NCI-H187 (cell line): Measurements from ENCODE around the gene PRR15L.
A peak's percentile ranks its signal among the peaks of the same experiment; 100 is the strongest.
"Not testable (repeated sequence)": the region's sequence is repeated elsewhere in the genome, so short reads cannot be mapped to it uniquely, and the experiment has no call there.

ENCODE experiments used
- DNase-seq, 2 experiments: peaks; one replicate each; lab custom pipeline; 2025; lab: John Stamatoyannopoulos, UW

The PRR15L gene, protein sequence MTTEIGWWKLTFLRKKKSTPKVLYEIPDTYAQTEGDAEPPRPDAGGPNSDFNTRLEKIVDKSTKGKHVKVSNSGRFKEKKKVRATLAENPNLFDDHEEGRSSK

DNA sequence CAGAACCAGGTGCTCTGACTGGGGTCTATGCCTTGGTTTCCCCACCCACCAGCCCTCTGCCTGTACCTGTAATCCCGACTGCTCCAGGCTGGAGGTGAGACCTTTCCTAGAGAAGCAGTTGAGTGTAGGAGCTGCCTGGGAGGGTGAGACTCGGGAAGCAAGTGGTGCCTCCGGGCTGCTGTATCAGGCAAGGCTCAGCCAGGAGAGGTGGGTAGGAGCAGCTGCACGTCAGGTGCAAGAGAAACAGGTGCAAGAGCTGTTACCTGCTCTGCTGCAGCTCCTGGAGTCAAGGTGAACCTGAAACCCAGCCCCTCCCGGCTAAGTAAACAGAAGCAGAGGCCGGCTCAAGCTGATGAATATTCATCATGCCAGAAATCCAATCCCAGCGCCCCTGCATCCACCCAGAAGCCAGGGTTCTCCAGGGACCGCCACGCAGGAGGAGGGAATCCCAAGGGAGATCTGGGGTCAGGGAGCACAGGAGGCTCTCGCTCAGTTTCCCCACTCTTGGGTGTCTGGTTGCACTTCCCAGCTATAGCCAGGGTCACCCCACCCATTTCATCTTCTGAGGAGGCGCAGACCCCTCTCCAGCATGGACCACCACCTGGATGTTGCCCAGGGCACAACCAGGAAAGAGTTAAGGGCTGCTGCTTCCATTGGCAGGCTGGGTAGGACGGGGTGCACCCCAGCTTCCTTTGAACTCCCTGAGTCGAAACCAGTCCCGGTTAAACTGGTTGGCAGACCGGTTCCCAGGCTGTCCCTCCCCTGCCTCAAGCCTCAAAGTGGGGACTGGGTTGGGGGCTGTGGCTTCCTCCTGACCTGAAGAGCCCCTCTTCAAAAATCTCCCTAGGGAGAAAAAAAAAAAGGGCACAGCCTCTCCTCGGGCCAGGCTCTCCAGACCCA, at the start of gene PRR15L:
PRR15L (minus strand) TSS at position 293 of the 900 bp plus-strand sequence. CDS start 4,649 bp downstream, outside the sequence.
- peak; percentile 72 to 94 for DNase-seq

DNA sequence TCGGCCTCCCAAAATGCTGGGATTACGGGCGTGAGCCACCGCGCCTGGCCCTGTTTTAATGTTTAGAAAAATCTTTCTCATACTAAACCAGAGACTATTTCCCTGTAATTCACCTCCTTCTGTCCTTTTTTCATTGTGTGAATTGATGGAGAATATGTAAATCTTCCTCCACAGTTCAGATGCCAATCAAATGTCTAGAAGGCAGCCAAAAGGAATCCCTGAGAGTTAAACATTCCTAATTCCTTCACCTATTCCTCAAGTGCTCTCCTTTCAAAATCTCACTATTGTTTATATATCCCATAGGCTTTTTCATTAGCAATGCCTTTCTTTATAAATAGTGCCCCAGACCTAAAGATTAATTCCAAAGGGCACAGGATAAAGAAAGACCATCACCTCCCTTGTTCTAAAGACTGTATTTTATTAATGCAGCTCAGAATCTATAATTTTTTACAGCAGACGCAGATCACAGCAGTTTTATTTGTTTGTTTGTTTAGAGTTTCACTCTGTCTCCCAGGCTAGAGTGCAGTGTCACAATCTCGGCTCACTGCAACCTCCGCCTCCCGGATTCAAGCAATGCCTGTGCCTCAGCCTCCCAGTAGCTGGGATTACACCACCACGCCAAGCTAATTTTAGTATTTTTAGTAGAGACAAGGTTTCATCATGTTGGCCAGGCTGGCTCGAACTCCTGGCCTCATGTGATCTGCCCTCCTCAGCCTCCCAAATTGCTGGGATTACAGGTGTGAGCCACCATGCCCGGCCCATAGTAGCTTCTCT, 49.4 kb upstream of the PRR15L start:
- no peak for DNase-seq

DNA sequence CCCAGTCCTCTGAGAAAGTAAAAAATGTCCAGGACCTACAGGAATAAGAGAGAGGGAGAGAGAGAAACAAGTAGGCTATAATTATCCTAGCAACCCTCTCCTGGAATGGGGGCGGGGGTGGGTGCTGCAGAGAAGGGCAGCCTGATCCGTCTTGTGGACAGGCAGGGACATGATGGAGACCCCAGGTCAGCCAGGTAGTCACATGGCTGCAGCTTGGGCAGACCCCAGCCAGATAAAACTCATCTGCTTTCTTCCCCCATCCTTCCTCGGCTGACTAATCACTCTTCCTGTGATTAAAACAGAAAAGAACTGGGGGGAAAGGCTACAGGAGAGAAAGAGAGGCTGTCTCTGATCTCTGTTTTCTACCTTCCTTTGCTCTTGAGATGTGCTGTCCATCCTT, 47.3 kb upstream of the PRR15L start:
- DNase-seq, result no peak

DNA sequence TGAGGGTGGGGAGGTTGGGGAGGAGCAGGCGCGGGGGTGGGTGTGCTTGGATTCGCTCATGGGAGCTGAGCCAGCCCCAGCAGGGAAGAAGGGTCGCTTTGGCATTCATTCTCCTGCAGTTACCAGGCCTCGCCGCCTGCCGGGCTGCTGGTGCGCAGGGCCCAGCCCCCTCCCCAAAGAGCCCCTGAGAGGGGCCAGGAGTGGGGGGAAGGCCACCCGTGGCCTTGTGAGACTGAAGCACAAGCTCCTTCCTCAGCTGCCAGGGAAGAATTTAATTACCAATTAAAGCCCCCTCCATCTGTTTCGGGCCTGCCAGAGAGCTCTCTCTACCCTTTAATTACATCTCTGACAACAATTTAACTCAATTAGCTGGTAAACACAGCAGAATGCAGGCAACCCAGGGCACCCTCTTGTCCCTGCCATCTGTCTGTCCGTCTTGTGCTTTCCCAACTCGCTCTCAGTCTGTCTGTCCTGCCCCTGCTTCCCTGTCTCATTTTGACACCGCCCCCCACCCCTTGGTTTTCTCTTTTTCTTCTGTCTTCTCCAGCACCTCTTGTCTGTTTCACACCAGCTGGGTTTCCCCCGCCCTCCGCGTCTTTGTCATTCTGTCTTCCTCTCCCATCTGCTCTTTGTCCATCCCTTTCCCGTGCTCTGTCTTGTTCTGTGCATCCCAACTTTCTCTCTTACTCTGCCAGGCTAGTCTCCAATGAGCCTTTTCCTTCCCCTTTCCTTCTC, 45.9 kb upstream of the PRR15L start:
- no peak for DNase-seq

GRCh38 chr17:48002916-48003416, 45.3 kb upstream of the PRR15L start:
- DNase-seq, result no peak

GRCh38 chr17:48002266-48002915, 44.7 kb upstream of the PRR15L start:
- DNase-seq, result no peak

GRCh38 chr17:48001657-48002056, 44.0 kb upstream of the PRR15L start:
- not testable (repeated sequence) for DNase-seq

- DNase-seq, result no peak
Measured at GRCh38 chr17:48001197-48001596, 43.5 kb upstream of the PRR15L start.

DNA sequence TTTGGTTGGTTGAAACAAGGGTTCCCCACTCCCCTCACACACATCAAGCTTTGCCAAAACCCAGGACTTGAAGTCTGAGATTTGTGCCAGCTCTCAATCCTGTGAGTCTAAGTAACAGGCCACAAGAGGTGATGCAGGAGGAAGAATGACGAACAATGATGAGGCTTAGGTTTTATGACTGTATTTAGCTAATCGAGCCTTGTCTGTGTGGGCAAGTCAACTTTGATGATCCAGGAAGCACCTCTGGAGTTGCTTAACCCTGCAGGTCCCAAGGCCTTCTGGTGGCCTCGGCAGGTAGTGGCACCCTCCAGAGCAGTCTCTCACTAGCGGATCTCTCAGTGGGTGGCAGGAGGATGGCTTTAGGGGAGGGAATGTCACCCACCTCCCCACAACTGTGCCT, 41.9 kb upstream of the PRR15L start:
- DNase-seq, result no peak

DNA sequence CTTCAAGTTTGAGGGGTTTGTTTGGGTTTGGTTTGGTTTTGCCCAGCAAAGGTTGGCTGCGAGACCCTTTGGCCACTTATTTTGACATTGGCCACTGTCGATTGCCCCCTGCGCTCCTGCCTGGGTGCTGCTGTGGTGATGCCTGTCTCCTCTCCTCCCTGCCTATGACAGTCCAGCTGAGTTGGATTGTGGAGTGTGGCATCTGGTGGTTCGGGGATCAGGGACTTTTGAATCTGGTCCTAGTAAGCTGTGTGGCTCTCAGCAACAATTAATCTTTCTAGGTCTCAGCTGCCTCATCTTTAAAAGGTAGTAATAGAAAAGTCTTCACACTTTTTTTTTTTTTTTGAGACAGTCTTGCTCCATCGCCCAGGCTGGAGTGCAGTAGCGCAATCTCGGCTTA, 40.4 kb upstream of the PRR15L start:
- no peak for DNase-seq

GRCh38 chr17:47997586-47997985, 39.9 kb upstream of the PRR15L start:
- DNase-seq, result no peak

GRCh38 chr17:47996201-47996600, 38.5 kb upstream of the PRR15L start:
- DNase-seq, result no peak

GRCh38 chr17:47995241-47995935, 37.7 kb upstream of the PRR15L start:
- no peak for DNase-seq

DNA sequence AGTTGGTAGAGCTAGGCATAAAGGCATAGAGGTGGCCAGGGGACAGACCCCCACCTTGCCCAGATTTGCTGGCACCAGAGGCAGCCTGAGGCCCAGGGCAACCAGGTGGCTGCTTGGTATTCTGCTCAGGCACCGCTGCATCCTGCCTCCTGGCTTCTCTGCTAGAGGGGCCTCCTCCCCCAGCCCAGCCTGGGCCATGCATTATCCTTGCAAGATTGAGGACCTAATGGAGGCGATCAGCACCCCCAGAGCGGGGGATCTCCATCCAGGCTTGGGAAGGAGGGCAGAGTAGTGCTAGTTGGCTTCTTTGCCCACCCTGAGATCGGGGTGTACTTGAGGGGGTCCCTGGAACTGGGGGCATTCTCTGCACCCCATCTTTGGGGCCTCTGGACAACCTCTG, 37.0 kb upstream of the PRR15L start:
- no peak for DNase-seq

- no peak for DNase-seq
Measured at GRCh38 chr17:47993964-47994363, 36.3 kb upstream of the PRR15L start.

DNA sequence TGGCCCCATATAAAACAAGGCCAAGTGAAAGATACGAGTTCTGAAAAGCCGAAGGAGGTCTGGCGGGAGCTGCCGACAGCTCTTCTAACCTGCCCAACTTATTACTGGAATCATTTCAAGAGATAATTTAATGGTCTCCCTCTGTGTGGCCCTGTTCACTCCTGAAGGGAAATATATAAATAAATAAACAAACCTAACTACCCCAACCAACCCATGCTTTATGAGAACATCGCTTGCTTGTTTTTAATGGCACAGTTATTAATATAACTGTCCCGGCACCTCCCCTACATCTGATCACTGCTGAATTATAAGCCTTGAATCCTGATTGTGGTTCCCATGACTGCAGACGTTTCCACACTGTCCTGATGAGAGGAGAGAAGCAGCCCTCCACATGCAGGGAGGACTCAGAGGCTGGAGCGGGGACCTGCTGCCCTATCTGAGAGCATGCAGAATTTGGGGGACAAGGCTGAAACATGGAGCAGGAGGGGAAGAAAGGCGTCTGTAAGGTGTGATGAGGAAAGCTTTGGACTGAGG, 35.4 kb upstream of the PRR15L start:
- no peak for DNase-seq

DNA sequence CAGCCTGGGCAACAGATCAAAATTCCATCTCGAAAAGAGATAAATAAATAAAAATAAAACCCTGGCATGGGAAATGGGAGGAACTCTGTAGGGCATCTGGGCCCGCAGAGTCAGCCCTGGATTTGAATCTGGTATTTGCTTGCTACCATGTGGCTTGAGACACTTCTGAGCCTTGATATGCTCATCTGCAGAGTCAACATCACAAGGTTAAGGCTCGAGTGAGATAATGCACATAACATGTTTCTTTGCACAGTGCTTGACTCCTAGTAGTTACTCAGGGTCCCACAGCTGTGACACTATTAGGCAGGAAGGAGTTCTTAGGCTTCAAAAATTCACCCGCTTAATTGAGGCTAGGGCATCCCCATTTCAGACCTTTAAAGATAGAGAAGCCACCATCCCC, 34.5 kb upstream of the PRR15L start:
- DNase-seq, result no peak

DNA sequence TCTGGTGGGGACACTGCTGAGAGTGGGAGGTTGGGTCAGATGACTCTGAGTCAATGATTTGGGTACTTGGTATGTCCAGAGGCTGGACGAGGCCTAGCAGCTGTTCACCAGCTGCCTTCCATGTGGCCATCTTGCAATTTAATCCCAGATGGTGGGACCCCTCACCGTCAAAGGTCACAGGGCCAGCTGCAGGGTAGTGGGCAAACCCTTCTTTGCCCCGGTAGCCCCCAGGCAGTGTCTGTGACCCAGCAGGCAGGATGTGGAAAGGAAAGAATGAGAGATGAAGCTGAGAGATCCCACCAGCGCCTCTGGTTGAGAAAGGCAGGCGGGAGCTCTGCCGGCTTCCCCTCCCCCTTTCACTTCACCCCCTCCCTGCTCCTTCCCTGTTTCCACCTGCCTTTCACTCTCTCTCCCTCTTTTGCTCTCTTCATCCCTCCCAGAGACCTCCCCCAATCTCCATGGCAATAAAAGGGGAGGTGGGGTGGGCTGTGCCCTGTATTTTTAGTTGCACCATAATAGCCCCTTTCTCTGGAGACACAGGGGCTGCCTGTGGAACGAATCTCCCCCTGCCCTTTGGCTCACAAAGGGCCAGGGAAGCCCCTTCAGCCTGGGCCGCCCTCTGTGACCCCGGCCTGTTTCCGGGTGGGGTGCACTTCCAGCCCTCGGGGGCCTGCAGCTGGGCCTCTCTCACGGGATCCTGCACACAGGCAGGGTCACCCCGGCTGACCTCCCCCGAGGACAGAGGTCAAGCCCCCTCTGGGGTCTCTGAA, 33.5 kb upstream of the PRR15L start:
- DNase-seq, result no peak

GRCh38 chr17:47989700-47990099, 32.0 kb upstream of the PRR15L start:
- no peak for DNase-seq

DNA sequence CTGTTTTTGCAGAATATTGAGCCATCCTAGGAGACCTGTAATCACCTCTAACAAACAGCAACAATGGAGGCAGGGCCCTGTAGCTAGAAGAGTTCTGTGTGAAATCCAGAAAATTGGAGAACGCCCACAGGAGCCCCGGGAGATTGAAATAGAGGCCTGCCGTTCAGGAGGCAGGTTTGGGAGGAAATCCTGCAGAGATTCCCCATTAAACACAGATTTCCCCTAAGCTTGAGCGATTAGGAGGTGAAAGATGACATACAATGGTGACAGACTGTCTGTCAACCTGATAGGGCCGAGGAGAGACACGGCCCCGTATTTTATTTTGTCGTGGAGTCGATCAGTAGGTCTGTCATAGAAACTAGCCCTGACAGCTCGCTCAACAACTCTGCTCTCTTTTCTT, 31.5 kb upstream of the PRR15L start:
- DNase-seq, result no peak
